T47D (cell line): ENCODE measurements around the gene CR2.
"Not testable (repeated sequence)": the region's sequence is repeated elsewhere in the genome, so short reads cannot be mapped to it uniquely, and the experiment has no call there.

Source experiments
- DNase-seq, 2 experiments: peaks; one replicate each; pipeline versions ENCODE4 v3.0.0 to v3.0.0-alpha.2; 2011 to 2012; ENCODE audit warnings: low read depth in 1 of 2, low spot score in 1 of 2
- JUND ChIP-seq: IDR thresholded peaks from 2 replicates; pipeline ENCODE4 v1.6.1; 2012; ENCODE audit warnings: low read depth
- in situ Hi-C: cut with HindIII; loops from 2 replicates; pipeline ENCODE4 v1.10.0; 2016; ENCODE audit warnings: low sequenced_read_pairs, low pct_unique_long_range_greater_than_20kb

Gene CR2

GRCh38 chr1:207499573-207499972 is 45.4 kb downstream of the CR2 start:
- DNase-seq, result peak; percentile 83 to 88
- in situ Hi-C loops, result no loop called here
- TF ChIP-seq JUND, result no peak

- in situ Hi-C loops, result no loop called here
- no peak for TF ChIP-seq JUND
- DNase-seq, result no peak
Measured at GRCh38 chr1:207500306-207500705, 46.2 kb downstream of the CR2 start.

- in situ Hi-C loops, result no loop called here
- DNase-seq, result no peak
- TF ChIP-seq JUND, result no peak
Measured at GRCh38 chr1:207501071-207501470, 46.9 kb downstream of the CR2 start.

GRCh38 chr1:207502726-207503125 is 48.6 kb downstream of the CR2 start:
- no peak for TF ChIP-seq JUND
- in situ Hi-C loops, result no loop called here
- no peak for DNase-seq

- no peak for DNase-seq
- in situ Hi-C loops, result no loop called here
- no peak for TF ChIP-seq JUND
Measured at GRCh38 chr1:207503950-207504349, 49.8 kb downstream of the CR2 start.

- in situ Hi-C loops, result no loop called here
- DNase-seq, result no peak
- TF ChIP-seq JUND, result no peak
Measured at GRCh38 chr1:207504438-207504837, 50.3 kb downstream of the CR2 start.

GRCh38 chr1:207510444-207510843 is 56.3 kb downstream of the CR2 start:
- TF ChIP-seq JUND, result no peak
- no peak for DNase-seq
- in situ Hi-C loops, result no loop called here

- DNase-seq, result no peak
- in situ Hi-C loops, result no loop called here
- no peak for TF ChIP-seq JUND
Measured at GRCh38 chr1:207514890-207515289, 60.8 kb downstream of the CR2 start.

GRCh38 chr1:207516729-207517128 is 62.6 kb downstream of the CR2 start:
- no peak for TF ChIP-seq JUND
- in situ Hi-C loops, result no loop called here
- DNase-seq, result no peak

- DNase-seq, result no peak
- TF ChIP-seq JUND, result no peak
- in situ Hi-C loops, result no loop called here
Measured at GRCh38 chr1:207518608-207519236, 64.6 kb downstream of the CR2 start.

- no peak for DNase-seq
- TF ChIP-seq JUND, result no peak
- in situ Hi-C loops, result no loop called here
Measured at GRCh38 chr1:207519505-207520399, 65.6 kb downstream of the CR2 start.

- DNase-seq, in situ Hi-C loops: not testable (repeated sequence)
Measured at GRCh38 chr1:207520400-207521345, 66.5 kb downstream of the CR2 start.

GRCh38 chr1:207525239-207525638 is 71.1 kb downstream of the CR2 start:
- in situ Hi-C loops, DNase-seq: not testable (repeated sequence)

GRCh38 chr1:207528401-207528800 is 74.3 kb downstream of the CR2 start:
- in situ Hi-C loops, DNase-seq: not testable (repeated sequence)

- DNase-seq, in situ Hi-C loops: not testable (repeated sequence)
Measured at GRCh38 chr1:207536263-207536662, 82.1 kb downstream of the CR2 start.
